Parathyroid adenoma (tissue), 2 donors: ENCODE results near the gene IFT88.

Experiments used
- H2AFZ ChIP-seq: fragments of 300-600 bp; sonication (generic); one replicate; pipeline ENCODE4 v1.7.0; 2017; ENCODE audit warnings: antibody characterized with exemption, mild to moderate bottlenecking
- H3K27ac ChIP-seq: fragments of 300-600 bp; sonication (generic); one replicate; pipeline ENCODE4 v1.7.0; 2017
- H3K27me3 ChIP-seq: fragments of 300-600 bp; sonication (generic); one replicate; pipeline ENCODE4 v1.7.0; 2017; ENCODE audit warnings: low read length; ENCODE audit not compliant: control insufficient read depth, insufficient read depth
- H3K36me3 ChIP-seq: fragments of 300-600 bp; sonication (generic); one replicate; pipeline ENCODE4 v1.7.0; 2017; ENCODE audit warnings: low read length; ENCODE audit not compliant: control insufficient read depth, insufficient read depth
- H3K4me1 ChIP-seq: fragments of 300-600 bp; sonication (generic); one replicate; pipeline ENCODE4 v1.7.0; 2017; ENCODE audit warnings: control low read depth
- H3K4me2 ChIP-seq: fragments of 300-600 bp; sonication (generic); one replicate; pipeline ENCODE4 v1.7.0; 2017; ENCODE audit warnings: low read length
- H3K4me3 ChIP-seq: fragments of 300-600 bp; sonication (generic); one replicate; pipeline ENCODE4 v1.7.0; 2017; ENCODE audit warnings: low read depth, low read length
- H3K79me2 ChIP-seq: fragments of 300-600 bp; sonication (generic); one replicate; pipeline ENCODE4 v1.7.0; 2017; ENCODE audit warnings: control low read depth
- H3K9ac ChIP-seq: fragments of 300-600 bp; sonication (generic); one replicate; pipeline ENCODE4 v1.7.0; 2017; ENCODE audit warnings: mild to moderate bottlenecking
- H3K9me3 ChIP-seq: fragments of 300-600 bp; sonication (generic); one replicate; pipeline ENCODE4 v1.7.0; 2017; ENCODE audit warnings: low read length; ENCODE audit not compliant: control insufficient read depth
- TF ChIP-seq, protein P1 (sequence below): fragments of 300-600 bp; sonication (generic); IDR thresholded peaks from one replicate; pipeline ENCODE4 v1.7.0; 2017; ENCODE audit warnings: antibody characterized with exemption, mild to moderate bottlenecking
- donor health status: primary hyperparathyroidism.

The IFT88 gene

DNA sequence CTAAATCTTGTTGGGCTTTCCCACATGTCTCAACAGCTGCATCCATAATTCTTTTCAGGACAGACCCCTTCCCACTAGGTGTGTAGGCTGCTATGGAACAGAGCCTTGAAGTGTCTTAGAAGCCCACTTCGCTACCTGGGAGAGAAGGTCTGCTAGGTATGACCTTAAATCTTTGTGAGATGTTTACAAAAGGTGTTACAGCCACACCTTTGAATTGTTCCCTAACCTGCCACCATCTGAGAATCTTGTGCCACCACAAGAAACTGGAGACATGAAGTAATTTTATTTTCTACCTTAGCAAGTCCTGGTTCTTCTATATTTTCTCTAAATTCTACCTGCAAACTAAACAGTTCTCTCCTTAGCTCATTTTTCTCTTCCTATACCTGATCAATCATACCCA lies 69.1 kb downstream of the IFT88 start:
- H2AFZ ChIP-seq: no peak overlapping the region
- H3K27ac ChIP-seq: no peak overlapping the region
- H3K9me3 ChIP-seq: no peaks in the 10 kb centered on the region
- no peak overlapping the region for H3K4me3 ChIP-seq
- H3K4me1 ChIP-seq: no peaks in the 10 kb centered on the region
- no peak overlapping the region for H3K9ac ChIP-seq
- no peaks in the 10 kb centered on the region for H3K36me3 ChIP-seq
- H3K4me2 ChIP-seq: no peak overlapping the region
- H3K27me3 ChIP-seq: no peaks in the 10 kb centered on the region
- TF ChIP-seq, protein P1, sequence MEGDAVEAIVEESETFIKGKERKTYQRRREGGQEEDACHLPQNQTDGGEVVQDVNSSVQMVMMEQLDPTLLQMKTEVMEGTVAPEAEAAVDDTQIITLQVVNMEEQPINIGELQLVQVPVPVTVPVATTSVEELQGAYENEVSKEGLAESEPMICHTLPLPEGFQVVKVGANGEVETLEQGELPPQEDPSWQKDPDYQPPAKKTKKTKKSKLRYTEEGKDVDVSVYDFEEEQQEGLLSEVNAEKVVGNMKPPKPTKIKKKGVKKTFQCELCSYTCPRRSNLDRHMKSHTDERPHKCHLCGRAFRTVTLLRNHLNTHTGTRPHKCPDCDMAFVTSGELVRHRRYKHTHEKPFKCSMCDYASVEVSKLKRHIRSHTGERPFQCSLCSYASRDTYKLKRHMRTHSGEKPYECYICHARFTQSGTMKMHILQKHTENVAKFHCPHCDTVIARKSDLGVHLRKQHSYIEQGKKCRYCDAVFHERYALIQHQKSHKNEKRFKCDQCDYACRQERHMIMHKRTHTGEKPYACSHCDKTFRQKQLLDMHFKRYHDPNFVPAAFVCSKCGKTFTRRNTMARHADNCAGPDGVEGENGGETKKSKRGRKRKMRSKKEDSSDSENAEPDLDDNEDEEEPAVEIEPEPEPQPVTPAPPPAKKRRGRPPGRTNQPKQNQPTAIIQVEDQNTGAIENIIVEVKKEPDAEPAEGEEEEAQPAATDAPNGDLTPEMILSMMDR: no peak
- H3K79me2 ChIP-seq: no peaks in the 10 kb centered on the region

DNA sequence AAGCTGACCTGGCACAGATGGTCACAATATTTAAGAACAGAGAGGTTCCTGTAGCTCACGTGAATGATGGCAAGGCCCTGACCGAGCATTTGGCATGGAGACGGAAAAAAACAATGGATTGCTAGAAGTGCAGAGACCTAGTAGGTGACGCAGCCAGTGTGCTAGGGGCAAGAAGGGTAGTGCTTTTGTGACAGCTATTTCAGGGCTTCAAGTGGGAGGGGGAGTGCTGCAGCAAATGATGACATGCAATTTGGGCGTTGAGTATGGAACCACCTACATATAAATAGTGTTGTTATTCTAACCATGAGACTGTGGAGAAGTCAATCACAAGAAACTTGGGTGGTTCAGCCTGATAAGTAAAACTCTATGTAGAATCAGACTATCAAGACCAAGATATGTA lies 70.9 kb downstream of the IFT88 start:
- H3K4me3 ChIP-seq: no peak overlapping the region
- H3K9ac ChIP-seq: no peak overlapping the region
- H3K27me3 ChIP-seq: no peaks in the 10 kb centered on the region
- no peak overlapping the region for H3K27ac ChIP-seq
- no peak overlapping the region for H3K4me2 ChIP-seq
- TF ChIP-seq, protein P1: no peak
- H3K4me1 ChIP-seq: no peaks in the 10 kb centered on the region
- no peaks in the 10 kb centered on the region for H3K36me3 ChIP-seq
- H3K79me2 ChIP-seq: no peaks in the 10 kb centered on the region
- no peaks in the 10 kb centered on the region for H3K9me3 ChIP-seq
- H2AFZ ChIP-seq: no peak overlapping the region

DNA sequence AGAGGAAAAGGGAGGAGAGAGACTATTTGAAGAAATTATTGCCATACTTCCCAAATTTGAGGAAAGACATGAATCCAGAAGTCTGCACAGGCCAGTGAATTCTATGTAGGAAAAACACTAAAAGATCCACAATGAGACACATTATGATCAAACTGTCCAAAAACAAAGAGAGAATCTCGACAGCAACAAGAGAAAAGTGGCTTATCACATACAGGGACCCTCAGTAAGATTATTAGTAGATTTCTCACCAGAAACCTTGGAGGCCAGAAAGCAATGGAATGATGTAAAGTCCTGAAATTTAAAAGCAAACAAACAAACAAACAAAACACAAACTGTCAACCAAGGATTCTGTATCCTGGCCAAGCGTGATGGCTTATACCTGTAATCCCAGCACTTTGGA lies 80.8 kb downstream of the IFT88 start:
- Histone ChIP-seq H3K9ac (no peak overlapping the region), H3K27me3 (no peaks in the 10 kb centered on the region)

DNA sequence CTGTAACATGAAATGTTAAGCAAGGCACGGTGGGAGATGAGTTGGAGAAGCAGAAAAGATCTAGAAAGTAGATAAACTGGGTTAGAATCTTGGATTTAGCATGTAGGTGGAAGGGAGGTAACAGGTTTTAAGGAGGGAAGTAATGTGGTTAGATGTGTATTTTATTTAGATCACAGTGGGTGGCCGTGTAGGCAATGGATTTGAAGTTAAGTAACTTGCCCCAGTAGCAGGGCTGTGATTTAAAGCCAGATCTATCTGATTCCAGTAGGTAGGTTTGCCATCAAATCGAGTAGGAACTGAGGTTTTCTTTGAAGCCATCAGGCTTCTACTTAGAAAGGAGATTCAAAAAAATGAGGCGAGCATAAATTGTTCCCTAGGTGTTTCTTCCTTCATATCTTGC lies 86.0 kb downstream of the IFT88 start:
- Histone ChIP-seq H3K79me2 (no peaks in the 10 kb centered on the region), H3K4me2 (no peak overlapping the region), H3K27me3 (no peaks in the 10 kb centered on the region), H3K9me3 (no peaks in the 10 kb centered on the region), H3K4me1 (no peaks in the 10 kb centered on the region), H3K9ac (no peak overlapping the region), H3K27ac (no peak overlapping the region), H3K36me3 (no peaks in the 10 kb centered on the region), H2AFZ (no peak overlapping the region), H3K4me3 (no peak overlapping the region)
- TF ChIP-seq, protein P1: no peak

More for the DNA sequence above, 80.8 kb downstream of the IFT88 start:
- Histone ChIP-seq H3K36me3 (no peaks in the 10 kb centered on the region), H3K9me3 (no peaks in the 10 kb centered on the region), H3K27ac (no peak overlapping the region), H3K4me3 (no peak overlapping the region), H3K79me2 (no peaks in the 10 kb centered on the region), H2AFZ (no peak overlapping the region), H3K4me2 (no peak overlapping the region), H3K4me1 (no peaks in the 10 kb centered on the region)
- TF ChIP-seq, protein P1: no peak

DNA sequence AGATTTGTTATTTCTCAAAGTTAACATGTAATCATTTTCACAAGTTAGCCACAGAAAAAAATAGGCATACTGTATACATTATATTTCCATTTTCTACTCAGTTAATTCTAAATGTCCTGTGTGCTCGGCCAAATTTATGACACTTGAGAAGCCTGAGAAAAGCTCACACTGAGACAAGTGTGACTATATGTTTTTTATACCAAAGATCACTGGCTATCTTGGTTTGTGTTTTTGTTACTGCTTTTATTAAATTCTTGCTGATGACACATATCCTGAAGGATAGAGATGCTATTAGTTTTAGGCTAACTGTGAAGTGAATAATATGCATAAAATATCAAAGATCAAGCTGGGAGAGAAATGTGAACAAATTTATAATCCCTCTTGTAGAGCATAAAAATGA lies 87.2 kb downstream of the IFT88 start:
- Histone ChIP-seq H3K9me3 (no peaks in the 10 kb centered on the region), H3K9ac (no peak overlapping the region), H3K27ac (no peak overlapping the region), H3K4me3 (no peak overlapping the region), H3K4me1 (no peaks in the 10 kb centered on the region), H2AFZ (no peak overlapping the region), H3K79me2 (no peaks in the 10 kb centered on the region), H3K4me2 (no peak overlapping the region), H3K27me3 (no peaks in the 10 kb centered on the region), H3K36me3 (no peaks in the 10 kb centered on the region)
- TF ChIP-seq, protein P1: no peak
